Cardiac fibroblast (primary cell): ENCODE measurements around the gene OTUB1.

ENCODE experiments used
- DNase-seq, 2 donors: peaks; one replicate each; pipeline versions ENCODE4 v3.0.0 to v3.0.0-alpha.2; 2010; ENCODE audit warnings: low read depth in 2 of 2
- H3K4me3 ChIP-seq, 2 donors: replicated peaks in 1 of 2; 1 replicate in 1 of 2; 2 replicates in 1 of 2; pipeline ENCODE4 v1.5.1; 2011; ENCODE audit warnings: low read depth in 2 of 2, low read length in 2 of 2, mild to moderate bottlenecking in 2 of 2, moderate library complexity in 1 of 2
- TF ChIP-seq, protein P1 (sequence below): IDR thresholded peaks from one replicate; pipeline ENCODE4 v1.5.1; 2011; ENCODE audit warnings: low read depth, mild to moderate bottlenecking, low read length, inconsistent platforms

OTUB1 gene

DNA sequence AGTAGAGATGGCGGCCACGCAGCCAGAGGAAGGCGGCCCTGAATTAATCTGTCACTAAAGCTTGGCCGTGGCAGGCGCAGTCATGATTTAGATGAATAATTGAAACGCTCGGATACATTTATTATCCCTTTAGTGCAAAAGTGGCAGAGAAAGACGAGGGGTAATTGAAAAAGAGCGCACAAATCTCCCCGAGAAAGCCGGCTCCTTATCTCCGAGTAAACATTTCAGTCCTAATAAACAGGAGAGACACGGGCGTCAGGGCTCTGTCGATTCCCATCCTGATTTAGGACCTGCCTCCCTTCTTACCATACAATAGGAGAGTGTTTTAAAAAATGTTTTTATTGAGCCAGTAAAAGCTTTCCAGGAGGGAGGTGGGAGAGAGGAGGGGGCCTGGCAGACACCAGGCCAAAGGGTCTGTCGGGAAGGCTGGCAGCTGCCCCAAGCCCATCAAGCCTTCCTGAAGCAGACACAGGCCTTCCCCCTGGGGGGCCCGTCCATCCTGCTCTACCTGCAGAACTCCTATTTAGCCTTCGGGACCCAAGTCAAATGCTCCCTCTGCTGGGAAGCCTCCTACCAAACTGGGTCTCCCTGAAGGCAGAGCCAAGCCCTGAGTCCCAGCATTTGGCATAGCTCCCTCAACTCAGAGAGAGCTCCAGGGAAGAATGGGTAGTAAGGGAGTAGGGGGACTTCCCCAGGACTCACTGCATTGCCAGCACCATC, 22.8 kb downstream of the OTUB1 start:
- DNase-seq: no peak
- no peak overlapping the region for H3K4me3 ChIP-seq
- TF ChIP-seq, protein P1, sequence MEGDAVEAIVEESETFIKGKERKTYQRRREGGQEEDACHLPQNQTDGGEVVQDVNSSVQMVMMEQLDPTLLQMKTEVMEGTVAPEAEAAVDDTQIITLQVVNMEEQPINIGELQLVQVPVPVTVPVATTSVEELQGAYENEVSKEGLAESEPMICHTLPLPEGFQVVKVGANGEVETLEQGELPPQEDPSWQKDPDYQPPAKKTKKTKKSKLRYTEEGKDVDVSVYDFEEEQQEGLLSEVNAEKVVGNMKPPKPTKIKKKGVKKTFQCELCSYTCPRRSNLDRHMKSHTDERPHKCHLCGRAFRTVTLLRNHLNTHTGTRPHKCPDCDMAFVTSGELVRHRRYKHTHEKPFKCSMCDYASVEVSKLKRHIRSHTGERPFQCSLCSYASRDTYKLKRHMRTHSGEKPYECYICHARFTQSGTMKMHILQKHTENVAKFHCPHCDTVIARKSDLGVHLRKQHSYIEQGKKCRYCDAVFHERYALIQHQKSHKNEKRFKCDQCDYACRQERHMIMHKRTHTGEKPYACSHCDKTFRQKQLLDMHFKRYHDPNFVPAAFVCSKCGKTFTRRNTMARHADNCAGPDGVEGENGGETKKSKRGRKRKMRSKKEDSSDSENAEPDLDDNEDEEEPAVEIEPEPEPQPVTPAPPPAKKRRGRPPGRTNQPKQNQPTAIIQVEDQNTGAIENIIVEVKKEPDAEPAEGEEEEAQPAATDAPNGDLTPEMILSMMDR: no peak

GRCh38 chr11:64009710-64010109, 23.5 kb downstream of the OTUB1 start:
- no peak overlapping the region for H3K4me3 ChIP-seq
- DNase-seq: no peak
- TF ChIP-seq, protein P1: no peak

GRCh38 chr11:64010783-64011182, 24.5 kb downstream of the OTUB1 start:
- H3K4me3 ChIP-seq: no peak overlapping the region
- TF ChIP-seq, protein P1: no peak
- DNase-seq: no peak

DNA sequence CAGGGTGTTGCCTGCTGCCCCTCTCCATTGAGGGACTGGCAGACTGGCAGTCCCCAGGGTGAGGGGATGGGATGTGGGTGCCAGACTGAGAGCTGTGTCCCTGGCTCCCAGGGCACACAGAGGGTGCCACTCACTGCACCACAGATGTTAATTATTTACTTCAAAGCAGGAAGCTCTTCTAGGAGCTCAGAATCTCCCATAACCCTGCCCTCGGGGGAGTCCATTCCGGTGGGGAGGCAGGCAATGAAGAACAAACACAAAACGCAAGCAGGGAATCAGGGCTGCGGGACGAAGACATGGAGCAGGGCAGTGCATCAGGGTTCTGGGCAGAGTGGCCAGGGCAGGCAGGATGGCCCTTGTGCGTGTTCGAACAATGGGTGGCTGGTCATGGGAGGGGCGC, 25.1 kb downstream of the OTUB1 start:
- no peak for DNase-seq
- no peak overlapping the region for H3K4me3 ChIP-seq
- TF ChIP-seq, protein P1: no peak

- TF ChIP-seq, protein P1: no peak
- H3K4me3 ChIP-seq: no peak overlapping the region
Measured at GRCh38 chr11:64013141-64013896, 27.1 kb downstream of the OTUB1 start.

DNA sequence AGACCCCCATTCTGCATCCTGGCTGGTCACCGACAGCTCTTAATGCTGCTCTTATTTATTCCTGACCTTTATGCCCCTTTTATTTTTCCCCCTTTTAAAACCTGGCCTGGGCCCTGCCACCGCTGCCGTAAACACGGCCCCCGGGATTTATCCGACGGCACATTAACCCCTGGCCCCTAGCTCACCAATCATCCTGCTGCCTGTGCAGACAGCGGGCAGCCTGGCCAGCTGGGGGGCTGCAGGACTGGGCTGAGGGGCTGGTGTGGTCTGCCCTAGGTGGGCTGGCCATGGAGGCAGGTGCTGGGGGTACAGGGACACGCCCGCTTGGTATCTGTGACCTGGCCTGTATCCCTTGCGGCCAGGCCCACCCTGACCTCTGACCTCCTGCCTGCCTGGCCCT, 28.1 kb downstream of the OTUB1 start:
- H3K4me3 ChIP-seq: no peak overlapping the region
- TF ChIP-seq, protein P1: no peak
- no peak for DNase-seq

More at GRCh38 chr11:64013141-64013896, 27.1 kb downstream of the OTUB1 start:
- DNase-seq: no peak
